GM19328 (cell line): ENCODE data around the gene AMBP.

ENCODE experiments used
- ATAC-seq: cut with Tn5 transposase; IDR thresholded peaks from one replicate; pipeline ENCODE4 v1.9.1; 2021; ENCODE audit warnings: mild to moderate bottlenecking, moderate library complexity; ENCODE audit not compliant: unreplicated experiment

AMBP gene

DNA sequence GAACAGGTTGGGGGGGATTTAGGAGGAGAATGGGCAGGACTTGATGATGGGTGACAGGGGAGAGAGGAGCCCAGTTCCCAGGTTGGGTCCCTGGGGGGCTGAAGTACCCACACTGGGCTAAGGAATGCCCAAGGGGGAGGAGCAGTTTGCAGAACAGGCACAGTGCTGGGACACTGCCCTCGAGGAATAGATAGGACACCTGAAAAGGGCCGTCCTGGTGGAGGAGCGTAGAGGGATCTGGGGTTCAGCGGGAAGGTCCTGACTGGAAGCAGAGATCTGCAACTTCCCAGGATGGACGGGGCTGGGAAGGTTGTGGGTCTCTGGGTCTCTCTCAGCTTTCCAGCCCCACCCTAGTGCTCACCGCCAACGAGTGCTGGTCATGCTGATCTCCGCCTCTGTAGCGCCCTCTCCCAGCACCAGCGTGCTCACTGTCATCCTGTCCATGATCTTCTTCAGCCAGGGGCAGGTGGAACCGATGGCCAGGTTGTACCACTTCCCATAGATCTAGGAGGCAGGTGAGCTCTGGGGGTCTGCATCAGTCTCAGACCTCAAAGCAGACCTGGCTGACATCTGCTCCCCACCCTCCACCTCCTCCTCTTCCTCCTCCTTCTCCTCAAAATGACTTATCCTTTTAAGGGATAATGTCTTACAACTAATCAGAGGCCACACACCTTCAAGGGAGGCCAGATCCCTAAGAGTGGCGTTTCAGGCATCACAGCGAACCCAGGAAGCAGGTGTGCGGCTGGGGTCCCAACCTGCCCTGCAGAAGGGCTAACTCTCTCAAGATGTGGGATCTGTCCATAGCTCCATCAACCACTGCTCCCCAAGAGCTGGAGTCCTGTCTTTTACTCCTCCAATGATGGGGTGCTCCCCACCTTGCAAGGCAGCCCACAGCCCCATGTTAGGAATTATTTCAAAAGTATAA lies 1.6 kb downstream of the AMBP start:
- ATAC-seq: no peak

- no peak for ATAC-seq
These were observed 2.5 kb downstream of the AMBP start for GRCh38 chr9:114075602-114076001.

GRCh38 chr9:114072184-114073140 lies 5.6 kb downstream of the AMBP start:
- no peak for ATAC-seq

DNA sequence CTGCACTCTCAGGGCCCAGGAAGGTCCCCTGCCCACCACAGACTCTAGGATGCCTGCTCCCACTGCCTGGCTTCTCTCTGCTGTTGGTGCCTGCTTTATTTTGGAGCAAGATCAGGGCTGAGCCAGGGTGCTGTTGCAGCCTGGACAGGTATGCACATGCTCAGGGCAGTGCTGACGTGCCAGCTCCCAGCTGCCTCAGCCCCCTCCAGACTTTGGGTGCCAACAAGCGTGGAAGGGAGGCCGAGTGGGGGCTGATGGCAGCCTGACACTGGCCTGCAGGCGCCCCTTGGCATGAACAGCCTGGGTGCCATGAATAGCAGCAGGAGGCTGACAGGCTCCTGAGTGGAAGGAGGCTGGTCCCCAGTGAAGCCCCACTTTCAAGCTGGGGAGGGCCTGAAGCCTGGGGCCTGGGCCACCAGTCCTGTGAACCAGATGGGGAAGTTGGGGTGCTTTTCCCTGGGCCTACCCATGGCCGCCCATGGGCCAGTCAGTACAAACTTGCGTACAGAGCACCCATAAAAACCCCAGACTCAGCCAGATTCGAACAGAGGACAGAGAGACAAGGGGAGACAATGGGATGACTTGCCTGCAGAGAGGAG lies 6.8 kb downstream of the AMBP start:
- ATAC-seq: no peak

- ATAC-seq: no peak
These were observed 7.7 kb downstream of the AMBP start for GRCh38 chr9:114070188-114071103.

GRCh38 chr9:114069476-114070187 lies 8.5 kb downstream of the AMBP start:
- ATAC-seq: no peak

DNA sequence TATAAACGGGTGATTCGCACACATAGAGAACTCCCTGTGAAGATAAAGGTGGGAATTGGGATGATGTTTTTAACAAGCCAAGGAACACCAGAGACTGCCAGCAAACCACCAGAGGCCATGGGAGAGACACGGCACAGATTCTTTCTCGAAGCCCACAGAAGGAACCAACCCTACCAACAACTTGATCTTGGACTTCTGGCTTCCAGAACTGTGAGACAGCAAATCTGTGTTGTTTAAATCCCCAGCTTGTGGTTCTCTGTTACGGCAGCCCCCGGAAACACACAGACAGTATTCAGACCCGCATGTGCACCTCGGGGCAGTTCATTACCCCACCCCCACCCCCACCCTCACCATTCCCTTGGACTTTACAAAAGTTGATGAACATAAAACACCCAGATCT lies 12.8 kb downstream of the AMBP start:
- no peak for ATAC-seq

DNA sequence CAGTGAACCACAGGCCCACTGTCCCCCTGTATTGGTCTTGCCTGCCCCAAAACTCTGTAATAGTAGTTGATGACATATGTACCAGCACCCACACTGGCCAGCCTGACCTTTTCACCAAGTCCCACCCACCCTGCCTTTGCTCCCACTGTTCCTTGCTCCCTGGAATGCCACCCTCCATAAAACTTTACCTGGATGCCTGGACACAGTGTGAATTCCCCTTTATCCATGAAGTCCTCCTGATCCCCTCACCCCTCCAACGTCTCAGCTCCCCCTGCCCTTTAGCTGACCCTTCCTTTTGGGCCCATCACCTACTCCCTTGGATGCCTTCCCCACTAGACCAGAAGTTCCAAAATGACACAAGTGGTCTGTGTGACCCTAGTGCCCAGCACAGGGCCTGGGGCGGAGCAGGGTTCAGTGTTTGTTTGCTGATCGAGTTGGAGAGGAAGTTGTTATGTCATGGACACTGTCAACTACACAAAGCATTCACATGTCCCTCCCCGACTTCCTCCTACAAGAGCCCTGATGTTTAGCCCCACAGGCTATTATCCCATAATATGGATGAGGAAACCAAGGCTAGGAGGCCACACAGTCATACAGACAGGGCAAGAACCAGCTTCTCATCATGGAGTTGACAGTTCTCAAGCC lies 16.1 kb downstream of the AMBP start:
- ATAC-seq: no peak

GRCh38 chr9:114061292-114061691 lies 16.8 kb downstream of the AMBP start:
- no peak for ATAC-seq

DNA sequence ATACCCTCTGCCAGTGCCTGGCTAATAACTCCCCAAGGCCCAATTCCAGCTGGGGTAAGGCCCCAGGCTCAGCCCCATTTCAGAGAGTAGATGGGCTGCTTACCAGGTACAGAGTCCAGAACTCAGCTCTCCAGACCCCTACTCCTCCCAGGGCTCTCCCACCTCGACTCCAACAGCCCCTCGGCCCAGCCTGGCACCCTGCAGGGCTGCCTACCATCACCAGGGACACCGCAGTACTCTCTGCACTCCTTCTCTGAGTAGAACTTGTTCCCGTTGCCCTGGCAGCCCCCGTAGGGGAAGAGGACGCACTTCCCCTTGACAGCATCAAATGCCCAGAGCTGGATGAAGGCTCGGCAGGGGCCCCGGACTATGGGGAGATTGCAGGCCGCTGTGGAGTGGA lies 17.4 kb downstream of the AMBP start:
- ATAC-seq: no peak

- ATAC-seq: no peak
These were observed 18.0 kb downstream of the AMBP start for GRCh38 chr9:114060070-114060469.

- ATAC-seq: no peak
These were observed 18.9 kb downstream of the AMBP start for GRCh38 chr9:114059047-114059803.

GRCh38 chr9:114058688-114059046 lies 19.4 kb downstream of the AMBP start:
- no peak for ATAC-seq

- ATAC-seq: no peak
These were observed 20.8 kb downstream of the AMBP start for GRCh38 chr9:114057161-114057885.

GRCh38 chr9:114056527-114056926 lies 21.6 kb downstream of the AMBP start:
- ATAC-seq: no peak

- no peak for ATAC-seq
These were observed 22.2 kb downstream of the AMBP start for GRCh38 chr9:114055894-114056293.

DNA sequence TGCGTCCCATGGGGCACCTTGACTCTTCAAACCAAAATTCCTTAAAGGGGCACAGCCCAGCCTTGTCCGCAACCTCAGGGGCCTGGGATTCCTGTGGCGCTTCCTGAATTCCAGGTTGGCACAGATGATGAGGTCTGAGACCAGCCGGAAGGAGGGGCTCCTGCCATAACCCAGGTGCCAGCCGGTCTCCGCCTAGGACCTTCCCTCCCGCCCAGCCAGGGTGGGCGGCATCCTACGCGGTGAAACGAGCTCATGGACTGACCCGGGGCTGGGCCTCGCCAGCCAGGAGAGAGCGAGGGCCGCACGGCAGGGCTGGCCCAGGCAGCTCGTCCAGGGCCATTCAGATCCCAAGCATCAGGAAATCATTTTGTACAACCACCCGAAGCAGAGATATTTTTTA lies 23.0 kb downstream of the AMBP start:
- no peak for ATAC-seq

- ATAC-seq: no peak
These were observed 23.9 kb downstream of the AMBP start for GRCh38 chr9:114054191-114054690.
